Pericardium fibroblast (primary cell): ENCODE data around the gene C1RL. TPM values are rescaled to one million over a fixed set of nuclear protein-coding genes. Genes with fewer than 3 reads are reported as not detected.

Source experiments
- total RNA-seq: library from RNA; depleted of rRNA; stranded (reverse); fragments of >200 nt; gene quantifications from 2 replicates; pipeline ENCODE4 v1.2.3, GENCODE V29; 2015

C1RL gene, protein sequence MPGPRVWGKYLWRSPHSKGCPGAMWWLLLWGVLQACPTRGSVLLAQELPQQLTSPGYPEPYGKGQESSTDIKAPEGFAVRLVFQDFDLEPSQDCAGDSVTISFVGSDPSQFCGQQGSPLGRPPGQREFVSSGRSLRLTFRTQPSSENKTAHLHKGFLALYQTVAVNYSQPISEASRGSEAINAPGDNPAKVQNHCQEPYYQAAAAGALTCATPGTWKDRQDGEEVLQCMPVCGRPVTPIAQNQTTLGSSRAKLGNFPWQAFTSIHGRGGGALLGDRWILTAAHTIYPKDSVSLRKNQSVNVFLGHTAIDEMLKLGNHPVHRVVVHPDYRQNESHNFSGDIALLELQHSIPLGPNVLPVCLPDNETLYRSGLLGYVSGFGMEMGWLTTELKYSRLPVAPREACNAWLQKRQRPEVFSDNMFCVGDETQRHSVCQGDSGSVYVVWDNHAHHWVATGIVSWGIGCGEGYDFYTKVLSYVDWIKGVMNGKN
- 47.3 and 68.0 TPM in 2 replicates for total RNA-seq

DNA sequence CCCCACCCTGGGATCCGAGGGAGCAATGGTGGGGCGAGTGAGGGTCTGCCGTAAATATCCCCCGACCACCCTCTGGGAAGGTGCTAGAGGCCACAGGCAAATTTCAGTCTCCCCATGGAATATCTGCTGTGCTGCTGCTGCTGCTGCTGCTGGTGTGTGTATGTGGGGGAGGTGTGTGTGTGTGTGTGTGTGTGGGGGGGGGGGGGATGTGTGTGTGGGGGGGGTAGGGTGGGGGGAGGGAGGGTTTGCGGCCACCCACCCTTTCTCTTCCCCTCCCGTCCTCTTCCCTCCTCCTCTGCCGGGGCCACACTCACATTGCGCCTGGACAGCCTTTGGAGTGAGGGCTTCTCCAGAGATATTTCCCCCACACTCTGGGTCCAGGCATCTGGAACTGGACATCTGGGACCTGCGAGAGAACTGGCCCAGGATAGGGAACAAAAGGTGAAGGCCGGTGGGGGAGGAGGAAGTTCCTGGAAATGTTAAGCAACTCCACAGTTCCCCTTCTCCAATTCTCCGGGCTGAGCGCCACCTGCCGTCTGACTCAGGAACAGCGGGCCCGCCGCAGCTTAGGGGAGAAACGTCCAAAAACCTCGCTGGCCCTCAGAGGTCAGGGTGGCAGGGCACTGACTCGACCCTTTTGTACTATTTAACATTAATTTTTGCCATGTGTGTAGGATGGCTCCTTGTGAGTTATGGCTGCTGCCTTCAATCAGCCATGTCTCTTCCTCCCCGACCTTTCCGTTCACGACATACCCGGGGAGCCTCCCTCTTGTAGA is at the start of gene C1RL:
Gene C1RL, minus strand, starts transcription at position 419 of the 776 bp plus-strand sequence. Its CDS starts 34 bp downstream, at position 385.

DNA sequence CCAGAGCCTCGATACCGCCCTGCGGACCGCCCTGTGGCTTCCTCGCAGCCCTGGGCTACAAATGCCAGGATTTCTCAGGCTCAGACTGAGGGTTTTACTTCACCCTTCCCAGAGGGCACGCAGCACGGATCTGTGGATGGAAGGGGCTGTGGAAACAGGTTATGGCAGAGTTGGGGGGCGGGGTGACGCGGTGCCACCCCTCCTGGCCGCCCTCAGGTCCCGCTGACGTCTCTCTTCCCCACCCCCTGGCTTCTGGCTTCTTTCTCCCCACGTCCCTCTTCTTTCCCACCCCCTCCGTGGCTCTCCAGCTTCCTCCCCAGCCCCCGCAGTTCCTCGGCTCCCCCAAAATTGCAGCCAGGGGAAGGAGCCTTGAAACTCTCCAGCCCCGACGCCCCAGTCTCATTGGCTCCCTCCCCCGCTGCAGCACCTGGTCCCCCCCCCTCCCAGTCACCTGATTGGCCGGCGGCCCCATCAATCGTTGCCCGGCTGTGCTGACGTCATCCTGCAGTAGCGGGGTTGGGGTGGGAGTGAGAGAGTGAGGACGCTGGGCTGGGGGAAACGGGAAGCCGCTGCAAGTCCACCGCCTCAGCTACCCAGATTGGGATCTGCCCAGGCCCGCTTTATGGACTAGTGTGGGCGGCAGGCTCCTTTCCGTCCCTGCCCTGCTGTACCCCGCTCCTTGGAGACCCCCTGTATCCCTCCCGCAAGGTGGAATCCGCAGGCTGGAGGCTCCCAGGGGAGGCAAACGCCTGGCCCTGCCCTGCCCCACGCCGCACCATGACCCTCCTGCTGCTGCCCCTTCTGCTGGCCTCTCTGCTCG is 21.1 kb upstream of the C1RL start, which contains the start of gene CLSTN3:
Gene CLSTN3, plus strand, starts transcription at position 500 of the 820 bp plus-strand sequence. Its CDS starts 278 bp downstream, at position 778.

DNA sequence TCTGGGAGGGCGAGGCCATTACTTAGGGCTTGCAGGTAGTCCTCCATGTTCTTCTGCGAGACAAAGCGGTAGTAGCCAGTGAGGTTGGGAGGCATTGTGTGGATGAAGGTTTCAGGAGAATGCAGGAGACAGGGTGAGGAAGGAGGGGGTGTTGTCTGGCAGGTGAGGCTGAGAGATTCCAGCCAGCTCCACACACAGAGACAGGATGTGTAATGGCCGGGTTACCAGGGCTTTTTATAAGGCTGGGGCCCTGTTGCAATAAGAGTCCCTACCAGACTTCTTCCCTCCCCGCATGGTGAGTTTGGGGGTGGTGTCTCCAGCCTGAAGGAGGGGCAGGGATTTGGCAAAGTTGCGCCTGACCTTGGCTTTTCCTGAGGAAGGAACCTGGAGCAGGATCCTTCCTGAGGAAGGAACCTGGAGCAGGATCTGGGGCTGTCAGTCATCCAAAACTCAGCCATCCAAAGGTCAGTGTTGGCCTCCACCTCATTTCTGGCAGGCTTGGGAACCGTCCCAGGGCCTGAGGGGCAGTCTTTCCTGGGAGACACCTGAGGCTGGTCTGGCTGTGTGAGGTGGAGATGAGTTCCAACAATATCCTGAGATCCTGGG is 19.8 kb upstream of the C1RL start, which contains the start of gene RBP5:
Gene RBP5, minus strand, starts transcription at position 209 of the 606 bp plus-strand sequence. Its CDS starts 114 bp downstream, at position 95.

GRCh38 chr12:7092229-7092985 is 16.6 kb downstream of the C1RL start, which contains the start of gene C1R:
Gene C1R (minus strand): TSS chr12:7092445. CDS start chr12:7092388, 57 bp downstream.

DNA sequence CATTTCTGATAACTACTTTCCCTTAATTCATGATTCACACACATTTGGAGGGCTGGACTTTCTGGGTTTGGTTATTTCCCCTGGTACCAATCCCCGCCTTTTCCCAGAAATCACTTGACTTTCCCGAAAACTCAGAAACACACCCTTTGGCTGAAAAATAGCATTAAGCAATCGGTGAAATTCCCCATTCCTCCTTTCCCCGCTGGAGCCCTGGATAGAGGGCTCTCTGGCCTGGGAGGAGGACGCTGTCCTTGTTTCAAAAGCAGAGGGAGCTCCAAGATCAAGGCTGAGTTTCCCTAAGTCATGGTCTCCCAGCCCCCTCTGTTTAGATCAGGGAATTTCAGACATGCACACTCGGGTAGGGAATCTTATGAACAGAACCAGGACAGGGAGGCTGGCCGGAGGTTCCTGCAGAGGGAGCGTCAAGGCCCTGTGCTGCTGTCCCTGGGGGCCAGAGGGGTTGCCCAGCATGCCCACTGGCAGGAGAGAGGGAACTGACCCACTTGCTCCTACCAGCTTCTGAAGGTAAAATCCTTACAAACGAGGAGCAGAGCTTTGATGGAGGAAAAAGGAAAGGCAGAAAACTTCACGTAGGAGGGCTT is 48.6 kb downstream of the C1RL start, which contains the start of gene C1S:
Gene C1S, plus strand, starts transcription at position 366 of the 602 bp plus-strand sequence. CDS start 1,195 bp downstream, outside the sequence.

Other genes with a start within 250 kb of the C1RL start
- gene TPI1, start 241.7 kb downstream of the C1RL start, total RNA-seq = 799 and 1,433 TPM in 2 replicates
- 5.5 and 12.3 TPM in 2 replicates for gene SPSB2, start 235.9 kb downstream of the C1RL start, total RNA-seq
- gene LRRC23, start 204.4 kb downstream of the C1RL start, total RNA-seq = 6.3 and 14.0 TPM in 2 replicates
- 11.0 and 11.9 TPM in 2 replicates for gene ENO2, start 194.6 kb downstream of the C1RL start, total RNA-seq
- gene ATN1, start 181.3 kb downstream of the C1RL start, total RNA-seq = 19.6 and 24.9 TPM in 2 replicates
- gene RNU7-1, start 165.4 kb downstream of the C1RL start, total RNA-seq = not detected in 2 replicates
- gene C12orf57, start 165.2 kb downstream of the C1RL start, total RNA-seq = 344 and 451 TPM in 2 replicates
- gene PTPN6, start 157.9 kb downstream of the C1RL start, total RNA-seq = not detected in 2 replicates
- gene PHB2, start 138.6 kb downstream of the C1RL start, total RNA-seq = 224 and 365 TPM in 2 replicates
- 28.3 and 32.0 TPM in 2 replicates for gene EMG1, start 138.3 kb downstream of the C1RL start, total RNA-seq
- gene LPCAT3, start 90.7 kb downstream of the C1RL start, total RNA-seq = 33.8 and 35.5 TPM in 2 replicates
- gene C1S, start 48.5 kb downstream of the C1RL start, total RNA-seq = 273 and 492 TPM in 2 replicates
- 586 and 850 TPM in 2 replicates for gene C1R, start 16.8 kb downstream of the C1RL start, total RNA-seq
- gene RBP5, start 19.7 kb upstream of the C1RL start, total RNA-seq = 0.58 TPM in 1 of 2 replicates, not detected in the other
- 10.9 and 13.2 TPM in 2 replicates for gene CLSTN3, start 21.2 kb upstream of the C1RL start, total RNA-seq
- gene PEX5, start 80.5 kb upstream of the C1RL start, total RNA-seq = 16.8 and 32.9 TPM in 2 replicates
- not detected in 2 replicates for gene ACSM4, start 194.9 kb upstream of the C1RL start, total RNA-seq